HepG2 (cell line): ENCODE data around the gene HLF. TPM values are rescaled to one million over a fixed set of nuclear protein-coding genes. Genes with fewer than 3 reads are reported as not detected.

Experiments used
- ELF4 ChIP-seq: sonication (generic); formaldehyde crosslinking; IDR thresholded peaks from 2 replicates; pipeline ENCODE4 v1.5.0; 2020; ENCODE audit warnings: missing genetic modification reagents, mild to moderate bottlenecking, moderate library complexity, borderline replicate concordance
- FOXK2 ChIP-seq: fragments of 450-650 bp; IDR thresholded peaks from 2 replicates; pipeline ENCODE4 v1.6.1; 2016
- ISL2 ChIP-seq: sonication (generic); formaldehyde crosslinking; IDR thresholded peaks from 2 replicates; pipeline ENCODE4 v1.5.0; 2020; ENCODE audit warnings: missing genetic modification reagents
- NCOA2 ChIP-seq: sonication (generic); formaldehyde crosslinking; IDR thresholded peaks from 2 replicates; pipeline ENCODE4 v1.8.0; 2022; ENCODE audit warnings: inconsistent platforms
- PHF8 ChIP-seq: sonication (generic); formaldehyde crosslinking; IDR thresholded peaks from 2 replicates; pipeline ENCODE4 v1.5.0; 2020; ENCODE audit warnings: missing genetic modification reagents
- POLR2A ChIP-seq, 2 experiments: IDR thresholded peaks; 2 replicates each; pipeline ENCODE4 v1.6.1; 2011; ENCODE audit warnings: low read depth in 2 of 2, low read length in 2 of 2, mild to moderate bottlenecking in 1 of 2, moderate library complexity in 1 of 2; ENCODE audit not compliant: insufficient read depth in 1 of 2
- RFX1 ChIP-seq: fragments of 450-650 bp; IDR thresholded peaks from 2 replicates; pipeline ENCODE4 v1.6.1; 2017
- RFXANK ChIP-seq: IDR thresholded peaks from 2 replicates; pipeline ENCODE4 v1.6.1; 2016
- SP1 ChIP-seq, 2 experiments: fragments of 450-650 bp in 1 of 2; sonication (generic) in 1 of 2; formaldehyde crosslinking in 1 of 2; IDR thresholded peaks; 2 replicates each; pipeline versions ENCODE4 v1.4.0 to v1.6.1; 2016 to 2020; ENCODE audit warnings: missing genetic modification reagents in 1 of 2
- SRF ChIP-seq: IDR thresholded peaks from 2 replicates; pipeline ENCODE4 v1.6.1; 2011; ENCODE audit warnings: mild to moderate bottlenecking, low read depth, low read length, moderate library complexity
- TCF12 ChIP-seq, 2 experiments: fragments of 450-650 bp in 1 of 2; sonication (generic) in 1 of 2; formaldehyde crosslinking in 1 of 2; IDR thresholded peaks; 2 replicates each; pipeline versions ENCODE4 v1.6.1 to v1.8.0; 2017 to 2022; ENCODE audit warnings: antibody characterized with exemption in 1 of 2, mild to moderate bottlenecking in 1 of 2, missing genetic modification reagents in 1 of 2, moderate library complexity in 1 of 2
- YEATS4 ChIP-seq: sonication (generic); formaldehyde crosslinking; IDR thresholded peaks from 2 replicates; pipeline ENCODE4 v1.4.0; 2020; ENCODE audit warnings: missing genetic modification reagents, borderline replicate concordance
- ZBED4 ChIP-seq: sonication (generic); formaldehyde crosslinking; IDR thresholded peaks from 2 replicates; pipeline ENCODE4 v1.4.0; 2020; ENCODE audit warnings: missing genetic modification reagents, borderline replicate concordance
- ZNF331 ChIP-seq: sonication (generic); formaldehyde crosslinking; IDR thresholded peaks from 2 replicates; pipeline ENCODE4 v1.4.0; 2020; ENCODE audit warnings: missing genetic modification reagents
- ZNF660 ChIP-seq: sonication (generic); formaldehyde crosslinking; IDR thresholded peaks from 2 replicates; pipeline ENCODE4 v1.5.1; 2020; ENCODE audit warnings: mild to moderate bottlenecking, low read depth, missing genetic modification reagents, borderline replicate concordance
- ZNF670 ChIP-seq: sonication (generic); formaldehyde crosslinking; IDR thresholded peaks from 2 replicates; pipeline ENCODE4 v1.8.0; 2022; ENCODE audit warnings: mild to moderate bottlenecking, missing genetic modification reagents, borderline replicate concordance
- ZNF790 ChIP-seq: sonication (generic); formaldehyde crosslinking; IDR thresholded peaks from 2 replicates; pipeline ENCODE4 v1.8.0; 2022; ENCODE audit warnings: missing genetic modification reagents, mild to moderate bottlenecking, borderline replicate concordance
- polyA plus RNA-seq, 8 experiments: library from polyadenylated mRNA; depleted of rRNA in 3 of 8; stranded (reverse) in 7 of 8; unstranded in 1 of 8; fragments of >200 nt; fragmentation: Illumina TruSeq in 4 of 8; extraction: Trizol in 4 of 8; gene quantifications; 2 replicates each; pipeline versions ENCODE4 v1.2.1 to v1.2.3, GENCODE V29; 2011 to 2016; ENCODE audit warnings: low read depth in 4 of 8, missing spikeins in 1 of 8, mixed read lengths in 1 of 8; ENCODE audit not compliant: insufficient read depth in 1 of 8
- total RNA-seq, 5 experiments: library from RNA; depleted of rRNA; stranded (reverse); fragments of >200 nt; fragmentation: Illumina TruSeq; extraction: Trizol; gene quantifications; 2 replicates each; pipeline ENCODE4 v1.2.3, GENCODE V29; 2016; ENCODE audit warnings: low read depth in 1 of 5
- TF ChIP-seq, protein P1 (sequence below), 2 experiments: sonication (generic) in 1 of 2; formaldehyde crosslinking in 1 of 2; IDR thresholded peaks; 2 replicates each; pipeline versions ENCODE4 v1.6.1 to v1.9.0; 2014 to 2022; ENCODE audit warnings: antibody characterized with exemption in 1 of 2, borderline replicate concordance in 1 of 2, inconsistent platforms in 1 of 2, low read depth in 1 of 2, missing genetic modification reagents in 1 of 2

The HLF gene
- total and polyA plus RNA-seq, 2 of the 13 experiments (the other 11 are each of a cell fraction or from before 2014, with no cell fraction given), result 202 to 346 TPM

DNA sequence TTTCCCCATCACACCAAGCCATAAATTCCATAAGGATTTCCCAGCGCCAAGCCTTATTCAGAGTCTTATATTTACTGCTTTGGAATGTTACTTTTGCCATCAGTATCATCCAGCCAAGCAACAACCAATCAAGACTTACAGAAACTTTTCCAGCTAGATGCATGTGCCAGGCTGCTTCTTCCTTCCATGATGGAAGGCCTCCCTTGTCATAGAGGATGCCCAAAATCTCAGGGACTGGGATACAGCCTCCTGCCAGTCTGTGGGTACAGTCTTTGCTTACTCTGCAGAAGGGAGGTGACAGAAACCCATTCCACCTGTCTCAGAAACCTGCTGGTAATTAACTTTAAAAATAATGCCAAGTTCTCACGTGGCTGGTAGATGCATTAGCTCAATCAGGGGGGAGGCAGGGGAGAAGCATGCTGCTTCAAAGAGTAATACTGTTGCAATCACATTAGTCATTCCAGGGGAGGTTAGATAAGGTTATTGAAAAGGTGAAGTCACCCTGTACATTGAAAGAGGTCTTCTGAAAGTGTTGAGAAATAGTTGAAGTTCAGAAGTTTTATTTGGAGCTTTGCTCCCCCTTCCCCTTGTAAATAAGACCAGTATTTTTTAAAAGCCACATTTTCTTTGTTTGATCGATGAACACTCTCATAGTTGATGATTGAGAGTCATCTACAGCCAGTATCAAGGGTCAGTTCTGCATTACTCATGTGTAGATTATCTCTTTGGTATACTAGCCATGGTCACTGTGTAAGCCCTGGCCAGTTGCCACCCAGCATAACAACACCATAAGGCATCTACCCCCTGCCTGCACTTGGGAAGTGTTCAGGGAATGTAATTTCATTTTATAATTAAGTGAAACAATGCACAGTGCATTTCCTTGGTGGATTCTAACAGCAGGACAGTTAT is 22.2 kb downstream of the HLF start (continued):
- TF ChIP-seq ZNF790 (CRISPR knock-in tag) (no peak), PHF8 (no peak), RFXANK (peak; percentile 94; the same call in 1 of the 2 replicates), FOXK2 (peak; percentile 94), ZNF670 (CRISPR knock-in tag) (no peak), ZNF331 (CRISPR knock-in tag) (peak; percentile 90), YEATS4 (CRISPR knock-in tag) (peak; percentile 70; the same call in 1 of the 2 replicates), ELF4 (no peak), RFX1 (no peak), POLR2A (IDR thresholded peaks at IDR 0.05; ENCODE audit: insufficient read depth in 1 of 2, low read depth in 2 of 2, low read length in 2 of 2) (peak in 1 of 2 experiments; percentile 56; a peak in 3 of 4 replicates), ISL2 (CRISPR knock-in tag) (peak; percentile 100), SRF (0 out of 2 replicates have a peak, but pooled peaks have one; percentile 47), ZBED4 (peak; percentile 58; the same call in 1 of the 2 replicates), TCF12 (IDR thresholded peaks at IDR 0.05) (no peak), TCF12 (CRISPR knock-in tag; IDR thresholded peaks at IDR 0.05) (peak; percentile 100), ZNF660 (CRISPR knock-in tag) (no peak), SP1 (IDR thresholded peaks at IDR 0.05) (no peak), SP1 (CRISPR knock-in tag; IDR thresholded peaks at IDR 0.05) (peak; percentile 23; the same call in 1 of the 2 replicates), NCOA2 (CRISPR knock-in tag) (peak; percentile 100)
- TF ChIP-seq, protein P1, sequence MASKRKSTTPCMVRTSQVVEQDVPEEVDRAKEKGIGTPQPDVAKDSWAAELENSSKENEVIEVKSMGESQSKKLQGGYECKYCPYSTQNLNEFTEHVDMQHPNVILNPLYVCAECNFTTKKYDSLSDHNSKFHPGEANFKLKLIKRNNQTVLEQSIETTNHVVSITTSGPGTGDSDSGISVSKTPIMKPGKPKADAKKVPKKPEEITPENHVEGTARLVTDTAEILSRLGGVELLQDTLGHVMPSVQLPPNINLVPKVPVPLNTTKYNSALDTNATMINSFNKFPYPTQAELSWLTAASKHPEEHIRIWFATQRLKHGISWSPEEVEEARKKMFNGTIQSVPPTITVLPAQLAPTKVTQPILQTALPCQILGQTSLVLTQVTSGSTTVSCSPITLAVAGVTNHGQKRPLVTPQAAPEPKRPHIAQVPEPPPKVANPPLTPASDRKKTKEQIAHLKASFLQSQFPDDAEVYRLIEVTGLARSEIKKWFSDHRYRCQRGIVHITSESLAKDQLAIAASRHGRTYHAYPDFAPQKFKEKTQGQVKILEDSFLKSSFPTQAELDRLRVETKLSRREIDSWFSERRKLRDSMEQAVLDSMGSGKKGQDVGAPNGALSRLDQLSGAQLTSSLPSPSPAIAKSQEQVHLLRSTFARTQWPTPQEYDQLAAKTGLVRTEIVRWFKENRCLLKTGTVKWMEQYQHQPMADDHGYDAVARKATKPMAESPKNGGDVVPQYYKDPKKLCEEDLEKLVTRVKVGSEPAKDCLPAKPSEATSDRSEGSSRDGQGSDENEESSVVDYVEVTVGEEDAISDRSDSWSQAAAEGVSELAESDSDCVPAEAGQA (IDR thresholded peaks at IDR 0.05; ENCODE audit: low read depth), result no peak
- TF ChIP-seq, protein P1 (CRISPR knock-in tag; IDR thresholded peaks at IDR 0.05; ENCODE audit: borderline replicate concordance), result peak; percentile 92; the same call in 1 of the 2 replicates
